Astrocyte of the spinal cord (primary cell): Measurements from ENCODE around the gene BMI1.

ENCODE experiments used
- DNase-seq: peaks from one replicate; pipeline ENCODE4 v3.0.0; 2011; ENCODE audit warnings: low read depth, low spot score
- H3K4me3 ChIP-seq: 2 replicates; pipeline ENCODE4 v1.5.1; 2011; ENCODE audit warnings: low read depth, mild to moderate bottlenecking, low read length, moderate library complexity
- in situ Hi-C: cut with HindIII; loops from 2 replicates; pipeline ENCODE4 v1.10.0; 2017; ENCODE audit warnings: low sequenced_read_pairs
- TF ChIP-seq, protein P1 (sequence below): IDR thresholded peaks from 2 replicates; pipeline ENCODE4 v1.5.1; 2012; ENCODE audit warnings: low read depth, mild to moderate bottlenecking, low read length, inconsistent platforms

Gene BMI1

DNA sequence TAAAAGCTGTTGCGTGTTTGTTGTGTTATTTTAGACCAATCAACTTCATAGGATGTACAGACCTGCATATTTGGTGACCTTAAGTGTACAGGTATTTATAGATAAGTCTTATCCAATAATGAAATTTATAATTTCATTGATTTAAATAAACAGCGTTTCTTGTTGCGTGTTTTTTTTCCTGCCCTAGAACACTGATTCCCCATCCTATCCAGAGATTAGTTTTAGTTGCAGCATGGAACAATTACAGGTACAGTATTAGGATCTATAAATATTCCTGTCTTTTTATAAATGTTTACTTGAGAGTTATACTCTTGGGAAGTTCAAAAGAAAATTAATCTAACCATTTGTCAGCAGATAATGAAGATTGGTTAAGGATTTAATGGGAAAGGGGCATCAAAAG lies 2.1 kb upstream of the BMI1 start:
- no peak for DNase-seq
- H3K4me3 ChIP-seq: no peak overlapping the region
- in situ Hi-C loops: no loop called here
- TF ChIP-seq, protein P1, sequence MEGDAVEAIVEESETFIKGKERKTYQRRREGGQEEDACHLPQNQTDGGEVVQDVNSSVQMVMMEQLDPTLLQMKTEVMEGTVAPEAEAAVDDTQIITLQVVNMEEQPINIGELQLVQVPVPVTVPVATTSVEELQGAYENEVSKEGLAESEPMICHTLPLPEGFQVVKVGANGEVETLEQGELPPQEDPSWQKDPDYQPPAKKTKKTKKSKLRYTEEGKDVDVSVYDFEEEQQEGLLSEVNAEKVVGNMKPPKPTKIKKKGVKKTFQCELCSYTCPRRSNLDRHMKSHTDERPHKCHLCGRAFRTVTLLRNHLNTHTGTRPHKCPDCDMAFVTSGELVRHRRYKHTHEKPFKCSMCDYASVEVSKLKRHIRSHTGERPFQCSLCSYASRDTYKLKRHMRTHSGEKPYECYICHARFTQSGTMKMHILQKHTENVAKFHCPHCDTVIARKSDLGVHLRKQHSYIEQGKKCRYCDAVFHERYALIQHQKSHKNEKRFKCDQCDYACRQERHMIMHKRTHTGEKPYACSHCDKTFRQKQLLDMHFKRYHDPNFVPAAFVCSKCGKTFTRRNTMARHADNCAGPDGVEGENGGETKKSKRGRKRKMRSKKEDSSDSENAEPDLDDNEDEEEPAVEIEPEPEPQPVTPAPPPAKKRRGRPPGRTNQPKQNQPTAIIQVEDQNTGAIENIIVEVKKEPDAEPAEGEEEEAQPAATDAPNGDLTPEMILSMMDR: no peak

DNA sequence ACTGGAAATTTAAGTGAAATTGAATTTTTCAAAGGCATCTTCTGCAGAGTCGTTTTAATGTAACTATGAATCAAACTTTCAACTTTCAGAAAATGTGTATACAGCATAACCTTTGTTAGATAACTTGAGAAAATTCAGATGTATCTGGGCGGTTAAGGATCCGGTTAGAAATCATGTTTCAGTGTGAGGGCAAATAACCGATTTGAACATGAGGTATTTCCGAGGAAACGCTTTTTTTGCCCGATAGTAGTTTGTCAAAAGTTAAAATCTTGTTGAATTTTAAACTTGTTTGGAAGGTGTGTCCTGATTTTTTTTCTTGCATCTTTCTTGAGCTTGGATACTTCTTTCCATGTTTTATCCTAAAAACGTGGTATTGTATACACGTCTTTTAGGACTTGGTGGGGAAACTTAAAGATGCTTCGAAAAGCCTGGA lies 1.3 kb upstream of the BMI1 start:
- TF ChIP-seq, protein P1: no peak
- H3K4me3 ChIP-seq: no peak overlapping the region
- in situ Hi-C loops: no loop called here
- DNase-seq: no peak

DNA sequence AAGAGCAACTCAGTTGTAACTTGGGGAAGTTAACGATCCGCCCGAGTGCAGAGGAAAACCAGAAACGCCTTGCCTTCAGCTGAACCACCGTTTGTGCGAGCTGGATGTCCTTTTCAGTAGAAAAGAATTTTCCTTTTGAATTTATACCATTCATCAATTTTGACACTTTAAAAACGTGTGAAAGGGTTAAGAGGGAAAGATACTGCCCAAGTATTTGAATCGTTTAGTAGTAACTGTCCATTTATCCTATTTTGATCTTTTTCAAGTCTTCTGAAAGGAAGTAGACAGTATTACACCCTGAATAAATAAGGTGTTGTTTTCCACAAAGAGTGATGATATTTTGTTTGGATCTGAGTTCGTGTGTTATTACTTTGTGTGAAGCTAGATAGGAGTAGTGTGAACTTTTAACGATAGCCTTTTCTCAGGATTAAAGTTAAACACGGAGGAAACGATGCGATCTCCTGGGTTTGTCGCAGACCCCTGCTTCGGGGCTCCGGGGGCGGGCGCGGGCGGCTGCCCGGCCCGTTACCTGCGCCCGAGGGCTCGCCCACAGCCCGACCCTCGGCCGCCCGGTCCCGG lies 830 bp upstream of the BMI1 start:
- in situ Hi-C loops: no loop called here
- DNase-seq: no peak
- TF ChIP-seq, protein P1: no peak

DNA sequence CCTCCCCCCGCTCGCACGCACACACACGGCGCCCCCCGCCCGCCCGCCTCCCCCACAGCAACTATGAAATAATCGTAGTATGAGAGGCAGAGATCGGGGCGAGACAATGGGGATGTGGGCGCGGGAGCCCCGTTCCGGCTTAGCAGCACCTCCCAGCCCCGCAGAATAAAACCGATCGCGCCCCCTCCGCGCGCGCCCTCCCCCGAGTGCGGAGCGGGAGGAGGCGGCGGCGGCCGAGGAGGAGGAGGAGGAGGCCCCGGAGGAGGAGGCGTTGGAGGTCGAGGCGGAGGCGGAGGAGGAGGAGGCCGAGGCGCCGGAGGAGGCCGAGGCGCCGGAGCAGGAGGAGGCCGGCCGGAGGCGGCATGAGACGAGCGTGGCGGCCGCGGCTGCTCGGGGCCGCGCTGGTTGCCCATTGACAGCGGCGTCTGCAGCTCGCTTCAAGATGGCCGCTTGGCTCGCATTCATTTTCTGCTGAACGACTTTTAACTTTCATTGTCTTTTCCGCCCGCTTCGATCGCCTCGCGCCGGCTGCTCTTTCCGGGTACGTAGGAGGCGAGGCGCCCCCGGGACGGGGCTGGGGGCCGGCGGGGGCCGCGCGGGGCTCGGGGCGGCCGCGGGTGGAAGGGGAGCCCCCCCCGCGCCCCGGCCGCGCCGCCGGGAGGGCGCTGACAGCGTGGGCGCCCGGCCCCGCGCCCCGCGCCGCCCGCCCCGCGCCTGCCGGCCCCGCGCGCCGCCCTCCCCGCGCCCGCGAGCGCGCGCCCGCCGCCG lies 441 bp downstream of the BMI1 start:
- TF ChIP-seq, protein P1: no peak
- H3K4me3 ChIP-seq: peak overlapping the region; percentile 62
- in situ Hi-C loops: no loop called here
- DNase-seq: peak; percentile 81

More for the DNA sequence above, 830 bp upstream of the BMI1 start:
- H3K4me3 ChIP-seq: peak overlapping the region; percentile 43

DNA sequence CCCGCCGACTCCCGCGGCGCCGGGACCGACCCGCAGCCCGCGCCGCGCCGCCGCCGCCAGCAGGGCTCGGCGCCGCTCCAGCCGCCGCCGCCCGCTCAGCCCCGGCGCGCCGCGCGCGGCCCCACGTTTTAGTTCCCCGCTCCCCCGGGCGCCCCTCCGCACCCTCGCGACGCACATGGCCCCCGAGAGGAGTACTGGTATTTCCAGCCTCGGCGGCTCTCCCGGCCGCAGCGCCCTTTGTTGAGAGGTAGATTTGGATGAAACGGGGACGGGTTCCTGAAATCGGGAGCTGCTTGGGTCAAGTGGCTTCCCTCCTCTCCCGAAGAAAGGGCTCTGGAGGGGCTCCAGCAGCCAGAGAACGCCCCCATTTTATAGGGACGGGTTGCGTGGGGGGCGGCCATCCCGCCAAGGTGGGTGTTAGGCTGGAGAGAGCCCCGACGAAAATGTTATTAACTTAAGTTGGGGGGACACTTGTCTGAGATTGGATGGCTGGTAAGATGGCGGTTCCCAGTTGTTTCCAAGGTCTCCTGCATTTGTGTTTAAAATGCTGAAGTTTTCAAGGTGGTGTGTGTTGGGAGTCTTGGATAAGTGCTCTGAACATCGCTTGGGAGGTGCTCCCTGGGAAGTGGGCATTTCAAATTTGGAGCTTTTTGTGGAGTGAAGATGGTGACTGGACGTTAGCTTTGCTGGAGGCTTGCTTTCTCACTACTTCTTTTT lies 1.2 kb downstream of the BMI1 start:
- DNase-seq: no peak
- TF ChIP-seq, protein P1: no peak
- in situ Hi-C loops: no loop called here
- peak overlapping the region; percentile 70 for H3K4me3 ChIP-seq

DNA sequence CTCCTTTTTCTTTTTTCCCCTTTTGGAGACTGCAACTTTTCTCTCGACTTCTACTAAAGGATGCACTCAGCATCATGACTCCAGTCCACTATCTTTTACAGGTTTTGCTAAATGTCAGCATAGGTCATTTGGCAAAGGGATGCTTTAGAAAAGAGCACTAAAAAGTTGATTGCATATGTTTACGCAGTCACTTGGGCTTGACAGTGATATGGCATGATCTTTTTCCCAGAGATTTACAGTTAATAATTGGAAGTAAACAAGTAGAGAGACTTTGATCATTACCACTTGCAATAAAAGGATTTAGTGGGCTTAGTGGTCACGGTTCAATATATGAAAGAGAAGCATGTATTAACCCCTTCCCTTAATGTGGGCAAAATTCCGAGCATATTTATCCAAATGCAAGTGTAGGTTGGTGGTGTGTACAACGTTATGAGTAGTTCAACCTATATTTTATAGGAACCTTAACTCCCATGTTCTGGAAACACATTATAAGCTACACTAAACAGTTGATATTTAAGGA lies 1.8 kb downstream of the BMI1 start:
- H3K4me3 ChIP-seq: peak overlapping the region; percentile 70
- no peak for DNase-seq
- TF ChIP-seq, protein P1: no peak
- in situ Hi-C loops: no loop called here
